Fibroblast of lung (primary cell): ENCODE results near the gene UNKL.

Experiments used
- EZH2 ChIP-seq: IDR thresholded peaks from 2 replicates; pipeline ENCODE4 v1.5.1; 2012; ENCODE audit warnings: low read length, control low read depth, mild to moderate bottlenecking; ENCODE audit errors: missing control alignments
- TF ChIP-seq, protein P1 (sequence below), 2 donors: IDR thresholded peaks in 1 of 2; conservative IDR thresholded peaks in 1 of 2; 1 replicate in 1 of 2; 2 replicates in 1 of 2; pipeline ENCODE4 v1.5.1; 2011 to 2012; ENCODE audit warnings: low read length in 2 of 2, control low read depth in 1 of 2, inconsistent platforms in 1 of 2, low read depth in 1 of 2, mild to moderate bottlenecking in 1 of 2

DNA sequence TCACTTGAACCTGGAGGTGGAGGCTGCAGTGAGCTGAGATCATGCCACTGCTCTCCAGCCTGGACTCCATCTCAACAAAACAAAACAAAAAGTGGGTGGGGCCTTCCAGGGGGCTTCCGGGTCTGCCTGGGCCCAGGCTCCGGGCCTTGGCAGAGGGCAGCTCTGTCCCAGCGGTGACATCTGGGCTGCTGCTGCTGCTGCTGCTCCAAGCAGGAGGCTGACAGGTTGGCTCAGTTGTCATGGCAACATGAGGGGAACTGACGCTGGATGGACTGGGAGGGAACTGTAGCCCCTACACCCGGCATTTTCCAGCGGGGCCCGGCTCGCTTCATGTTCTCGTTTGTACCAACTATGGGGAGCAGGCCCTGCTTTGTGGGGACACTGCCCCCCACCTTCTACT is 77.0 kb downstream of the UNKL start:
- TF ChIP-seq, protein P1, sequence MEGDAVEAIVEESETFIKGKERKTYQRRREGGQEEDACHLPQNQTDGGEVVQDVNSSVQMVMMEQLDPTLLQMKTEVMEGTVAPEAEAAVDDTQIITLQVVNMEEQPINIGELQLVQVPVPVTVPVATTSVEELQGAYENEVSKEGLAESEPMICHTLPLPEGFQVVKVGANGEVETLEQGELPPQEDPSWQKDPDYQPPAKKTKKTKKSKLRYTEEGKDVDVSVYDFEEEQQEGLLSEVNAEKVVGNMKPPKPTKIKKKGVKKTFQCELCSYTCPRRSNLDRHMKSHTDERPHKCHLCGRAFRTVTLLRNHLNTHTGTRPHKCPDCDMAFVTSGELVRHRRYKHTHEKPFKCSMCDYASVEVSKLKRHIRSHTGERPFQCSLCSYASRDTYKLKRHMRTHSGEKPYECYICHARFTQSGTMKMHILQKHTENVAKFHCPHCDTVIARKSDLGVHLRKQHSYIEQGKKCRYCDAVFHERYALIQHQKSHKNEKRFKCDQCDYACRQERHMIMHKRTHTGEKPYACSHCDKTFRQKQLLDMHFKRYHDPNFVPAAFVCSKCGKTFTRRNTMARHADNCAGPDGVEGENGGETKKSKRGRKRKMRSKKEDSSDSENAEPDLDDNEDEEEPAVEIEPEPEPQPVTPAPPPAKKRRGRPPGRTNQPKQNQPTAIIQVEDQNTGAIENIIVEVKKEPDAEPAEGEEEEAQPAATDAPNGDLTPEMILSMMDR (conservative IDR thresholded peaks at IDR 0.05 in 1 of 2, IDR thresholded peaks at IDR 0.05 in 1 of 2; ENCODE audit: low read depth in 1 of 2, low read length in 2 of 2), result no peak
- TF ChIP-seq EZH2, result no peak
